Measurements from ENCODE around the gene MAP2K3.

Gene MAP2K3

DNA sequence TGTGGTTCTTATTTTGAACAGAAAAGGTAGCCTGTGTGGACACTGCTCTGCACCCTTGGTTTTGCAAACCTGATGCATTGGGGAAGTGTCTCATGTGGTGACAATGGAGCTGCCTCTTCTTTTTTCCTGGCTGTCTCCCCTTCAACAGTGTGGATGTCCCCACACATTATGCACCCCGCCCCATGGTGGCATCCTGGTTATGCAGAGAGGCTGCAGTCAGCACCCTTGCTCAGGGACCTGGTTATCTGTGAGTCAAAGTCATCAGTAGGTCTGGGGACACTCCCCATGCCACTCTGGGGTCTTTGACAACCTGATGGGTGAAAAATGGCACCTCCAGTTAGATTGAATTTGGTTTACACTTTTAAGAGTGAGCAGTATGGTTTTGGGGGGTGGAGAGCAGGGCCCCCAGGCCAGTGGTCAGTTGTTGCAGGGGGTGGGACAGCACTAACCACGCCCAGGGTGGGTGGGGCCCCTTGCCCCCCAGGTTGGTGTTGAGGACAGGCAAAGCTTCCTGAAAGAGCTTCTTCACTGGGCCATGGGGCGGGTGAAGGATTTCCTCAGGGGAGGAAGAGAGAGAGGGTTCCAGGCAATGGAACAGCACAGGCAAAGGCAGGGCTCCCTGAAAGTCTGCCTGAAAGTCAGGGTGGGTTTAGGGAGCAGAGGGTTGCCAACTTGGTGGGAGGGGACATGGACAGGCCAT is 67.0 kb downstream of the MAP2K3 start:
- Mint-ChIP-seq H3K4me1 (peaks cover 51% of the 10 kb centered on the region), H3K36me3 (ENCODE audit: low read depth) (no peaks in the 10 kb centered on the region), H3K4me3 (no peak overlapping the region), H3K27ac (no peak overlapping the region), H3K27me3 (ENCODE audit: low read depth, poor library complexity) (peaks cover 28% of the 10 kb centered on the region), H3K9me3 (peaks cover 4% of the 10 kb centered on the region)
- DNase-seq = no peak
- no peak for TF ChIP-seq CTCF (IDR thresholded peaks at IDR 0.05)

DNA sequence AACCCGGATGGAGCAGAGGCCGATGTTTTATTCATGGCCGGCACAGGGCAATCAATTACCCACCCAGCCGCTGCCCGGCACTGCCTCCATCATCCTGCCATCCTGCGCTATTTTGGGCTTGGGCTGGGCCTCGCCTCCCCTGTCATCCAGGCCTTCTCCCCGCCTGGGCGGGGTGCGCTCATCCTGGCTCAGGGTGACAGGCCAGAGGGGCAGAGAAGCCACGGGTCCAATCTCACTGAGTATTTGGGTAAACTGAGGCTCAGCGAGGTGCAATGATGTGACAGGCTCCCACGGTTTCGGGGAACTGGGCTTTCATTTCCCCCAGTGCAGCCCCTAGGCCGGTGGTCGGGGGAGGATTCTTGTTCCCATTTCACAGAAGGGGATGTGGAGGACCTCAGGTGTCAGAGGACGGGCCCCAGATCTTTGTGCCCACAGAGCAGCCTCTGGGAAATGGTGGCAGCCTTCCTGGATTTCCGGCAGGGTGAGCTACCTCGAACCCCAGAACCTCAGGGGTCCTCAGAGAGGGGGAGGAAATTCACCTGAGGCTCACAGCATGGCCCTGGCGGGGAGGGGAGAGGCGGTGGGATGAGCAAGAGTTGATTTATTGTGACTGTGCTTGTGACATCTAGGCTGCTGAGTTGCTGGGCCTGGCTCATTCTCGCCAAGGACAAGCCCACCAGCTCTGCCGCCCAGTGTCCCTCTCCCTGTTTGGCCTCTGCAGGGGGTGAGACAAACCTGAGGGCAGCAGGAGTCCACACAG is 67.9 kb downstream of the MAP2K3 start:
- Mint-ChIP-seq H3K36me3 (ENCODE audit: low read depth) (no peaks in the 10 kb centered on the region), H3K4me3 (no peak overlapping the region), H3K27me3 (ENCODE audit: low read depth, poor library complexity) (peaks cover 33% of the 10 kb centered on the region), H3K4me1 (peaks cover 60% of the 10 kb centered on the region), H3K9me3 (peaks cover 4% of the 10 kb centered on the region), H3K27ac (no peak overlapping the region)
- no peak for TF ChIP-seq CTCF (IDR thresholded peaks at IDR 0.05)
- no peak for DNase-seq

DNA sequence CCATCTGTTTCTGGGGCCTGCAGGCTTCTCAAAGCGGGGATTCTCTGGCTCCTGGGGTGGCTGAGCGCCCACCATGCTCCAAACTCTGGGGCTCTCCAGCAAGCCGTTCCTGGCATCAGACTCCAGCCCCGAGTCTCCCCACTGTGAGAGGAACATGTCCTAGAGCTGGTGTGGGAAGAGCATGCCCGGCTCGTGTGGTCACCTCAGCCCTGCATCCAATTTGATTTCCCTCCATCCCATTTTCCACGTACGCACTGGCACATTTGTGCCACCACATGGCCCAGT is 68.4 kb downstream of the MAP2K3 start:
- H3K27me3 Mint-ChIP-seq (ENCODE audit: low read depth, poor library complexity) = peaks cover 33% of the 10 kb centered on the region
- peak overlapping the region; percentile 25 for H3K4me3 Mint-ChIP-seq
- H3K4me1 Mint-ChIP-seq = peaks cover 65% of the 10 kb centered on the region
- peaks cover 4% of the 10 kb centered on the region for H3K9me3 Mint-ChIP-seq
- no peak for TF ChIP-seq CTCF (IDR thresholded peaks at IDR 0.05)
- H3K27ac Mint-ChIP-seq = no peak overlapping the region
- no peak for DNase-seq
- H3K36me3 Mint-ChIP-seq (ENCODE audit: low read depth) = no peaks in the 10 kb centered on the region

GRCh38 chr17:21353326-21354010 is 69.0 kb downstream of the MAP2K3 start:
- Mint-ChIP-seq H3K9me3 (peaks cover 4% of the 10 kb centered on the region), H3K27me3 (ENCODE audit: low read depth, poor library complexity) (peaks cover 35% of the 10 kb centered on the region), H3K36me3 (ENCODE audit: low read depth) (no peaks in the 10 kb centered on the region), H3K4me3 (no peak overlapping the region), H3K4me1 (peaks cover 70% of the 10 kb centered on the region), H3K27ac (no peak overlapping the region)
- no peak for DNase-seq
- TF ChIP-seq CTCF (IDR thresholded peaks at IDR 0.05) = no peak

DNA sequence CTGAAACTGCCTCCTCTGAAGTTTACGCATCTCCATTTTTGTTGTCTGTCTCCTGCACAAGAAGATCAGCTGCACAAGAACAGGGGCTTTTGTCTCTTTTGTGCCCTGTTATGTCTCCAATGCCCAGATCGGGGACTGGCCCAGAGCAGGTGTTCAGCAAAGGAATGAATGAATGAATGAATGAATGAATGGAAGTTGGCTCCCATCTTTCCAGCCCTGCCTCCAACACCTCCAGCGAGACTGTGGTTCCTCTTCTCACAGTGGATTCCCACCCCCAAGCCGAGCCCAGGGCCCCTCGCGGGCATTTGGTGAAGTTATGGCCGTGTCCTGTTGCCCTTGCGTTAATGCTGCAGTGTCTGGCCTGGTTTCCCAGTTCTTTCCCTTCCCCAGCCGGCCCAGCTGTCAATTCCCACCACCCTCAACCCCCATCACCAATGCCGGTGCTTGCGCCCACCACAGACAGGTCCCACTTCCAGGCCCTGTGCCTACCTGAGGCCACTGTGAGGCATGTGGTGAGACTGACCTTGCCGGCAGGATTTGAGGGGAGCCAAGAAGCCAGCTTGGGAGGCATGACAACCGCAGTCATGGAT is 70.4 kb downstream of the MAP2K3 start:
- peak overlapping the region; percentile 26 for H3K4me3 Mint-ChIP-seq
- peaks cover 75% of the 10 kb centered on the region for H3K4me1 Mint-ChIP-seq
- no peaks in the 10 kb centered on the region for H3K36me3 Mint-ChIP-seq (ENCODE audit: low read depth)
- H3K27ac Mint-ChIP-seq = peak overlapping the region; percentile 1
- peaks cover 2% of the 10 kb centered on the region for H3K9me3 Mint-ChIP-seq
- no peak for DNase-seq
- H3K27me3 Mint-ChIP-seq (ENCODE audit: low read depth, poor library complexity) = peaks cover 35% of the 10 kb centered on the region
- TF ChIP-seq CTCF (IDR thresholded peaks at IDR 0.05) = no peak
